ENCODE results near the gene PDAP1.
"Not testable (repeated sequence)": the region's sequence is repeated elsewhere in the genome, so short reads cannot be mapped to it uniquely, and the experiment has no call there.

Gene PDAP1

GRCh38 chr7:99424932-99425730 lies 16.7 kb upstream of the PDAP1 start:
- DNase-seq (ENCODE audit: low spot score), result no peak

- no peak for DNase-seq (ENCODE audit: low spot score)
Observed at GRCh38 chr7:99422625-99423024, 14.2 kb upstream of the PDAP1 start.

GRCh38 chr7:99422186-99422585 lies 13.8 kb upstream of the PDAP1 start:
- DNase-seq (ENCODE audit: low spot score), result no peak

GRCh38 chr7:99420986-99421385 lies 12.6 kb upstream of the PDAP1 start:
- no peak for DNase-seq (ENCODE audit: low spot score)

GRCh38 chr7:99420213-99420612 lies 11.8 kb upstream of the PDAP1 start:
- DNase-seq (ENCODE audit: low spot score), result no peak

GRCh38 chr7:99419323-99420021 lies 11.1 kb upstream of the PDAP1 start:
- no peak for DNase-seq (ENCODE audit: low spot score)

GRCh38 chr7:99418260-99418659 lies 9.9 kb upstream of the PDAP1 start:
- DNase-seq (ENCODE audit: low spot score), result no peak

- DNase-seq (ENCODE audit: low spot score), result not testable (repeated sequence)
Observed at GRCh38 chr7:99415513-99416127, 7.2 kb upstream of the PDAP1 start.

- DNase-seq (ENCODE audit: low spot score), result no peak
Observed at GRCh38 chr7:99410635-99411034, 2.2 kb upstream of the PDAP1 start.

- no peak for DNase-seq (ENCODE audit: low spot score)
Observed at GRCh38 chr7:99409806-99410205, 1.4 kb upstream of the PDAP1 start.

- DNase-seq (ENCODE audit: low spot score), result no peak
Observed at GRCh38 chr7:99409192-99409572, 785 bp upstream of the PDAP1 start.

GRCh38 chr7:99407872-99408378 lies 472 bp downstream of the PDAP1 start:
- DNase-seq (ENCODE audit: low spot score), result no peak

GRCh38 chr7:99406557-99406956 lies 1.8 kb downstream of the PDAP1 start:
- DNase-seq (ENCODE audit: low spot score), result no peak

- no peak for DNase-seq (ENCODE audit: low spot score)
Observed at GRCh38 chr7:99404977-99405320, 3.4 kb downstream of the PDAP1 start.

GRCh38 chr7:99404235-99404976 lies 4.0 kb downstream of the PDAP1 start:
- DNase-seq (ENCODE audit: low spot score), result no peak

GRCh38 chr7:99403764-99404163 lies 4.6 kb downstream of the PDAP1 start:
- no peak for DNase-seq (ENCODE audit: low spot score)

GRCh38 chr7:99402854-99403253 lies 5.5 kb downstream of the PDAP1 start:
- DNase-seq (ENCODE audit: low spot score), result no peak

- no peak for DNase-seq (ENCODE audit: low spot score)
Observed at GRCh38 chr7:99399597-99399996, 8.8 kb downstream of the PDAP1 start.

GRCh38 chr7:99398891-99399445 lies 9.4 kb downstream of the PDAP1 start:
- DNase-seq (ENCODE audit: low spot score), result no peak

GRCh38 chr7:99397297-99397983 lies 11.0 kb downstream of the PDAP1 start:
- DNase-seq (ENCODE audit: low spot score), result no peak

All from activated CD4-positive, alpha-beta T cell treated with anti-CD3 and anti-CD28 coated beads, Interleukin-2, Interleukin-4, amounts not matched to agents 100 ng/mL and 50 ng/mL, durations not matched to agents 16 hours and 8 hours (primary cell).